Measurements from ENCODE around the gene HSBP1L1. TPM values are rescaled to one million over a fixed set of nuclear protein-coding genes. Genes with fewer than 3 reads are reported as not detected.

The HSBP1L1 gene
- total and polyA plus RNA-seq, 2 of the 8 experiments (the other 6 are each of a cell fraction or from before 2014, with no cell fraction given): 1.0 to 1.3 TPM

DNA sequence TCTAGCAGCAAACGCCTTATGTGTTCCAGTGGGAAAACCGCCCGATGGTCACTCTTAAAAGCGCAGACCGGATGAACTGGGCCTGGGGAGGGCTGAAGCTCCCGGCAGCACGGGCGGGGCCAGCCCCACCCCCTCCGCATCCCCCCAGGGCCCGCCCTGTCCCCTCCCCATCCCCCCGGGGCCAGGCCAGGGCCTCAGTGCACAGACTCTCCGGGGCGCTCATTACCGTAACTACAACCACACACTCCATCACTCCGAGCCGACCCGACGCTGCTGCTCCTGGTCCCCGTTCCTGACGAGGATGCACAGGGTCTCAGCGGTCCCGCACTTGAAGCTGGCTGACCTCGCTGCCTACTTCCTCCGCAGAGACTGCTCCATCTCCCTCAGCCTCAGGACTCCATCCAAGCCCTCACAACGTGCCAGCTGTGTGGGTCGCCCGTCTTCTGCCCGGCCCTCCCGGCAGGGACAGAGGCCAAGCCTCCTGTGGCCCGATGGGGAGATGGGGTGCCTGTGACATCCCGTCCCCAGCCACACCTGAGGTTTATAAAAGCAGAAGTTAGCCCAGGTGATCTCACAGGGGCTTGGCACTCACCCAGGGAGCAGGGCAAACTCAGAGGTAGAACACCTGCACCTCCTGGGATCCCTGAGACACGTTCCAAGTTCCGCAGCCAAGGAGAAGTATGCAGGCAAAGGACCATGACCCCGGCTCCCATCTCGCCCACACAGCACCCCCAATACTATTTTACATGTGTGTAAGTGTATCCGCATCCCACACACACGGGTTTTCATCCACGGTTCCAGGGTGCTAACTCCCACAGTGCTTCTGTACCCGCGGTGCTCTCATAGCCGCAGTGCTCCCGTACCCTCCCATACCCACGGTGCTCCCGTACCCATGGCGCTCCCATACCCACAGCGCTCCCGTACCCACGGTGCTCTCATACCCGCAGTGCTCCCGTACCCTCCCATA, 49.0 kb upstream of the HSBP1L1 start:
- H3K9me3 ChIP-seq (ENCODE audit: insufficient read depth in 2 of 2, low read depth in 1 of 2, low read length in 1 of 2): no peaks in the 10 kb centered on the region
- DNase-seq (ENCODE audit: low read depth in 1 of 2, low spot score in 2 of 2): peak in 1 of 2 experiments; percentile 45
- H2BK12ac ChIP-seq (ENCODE audit: low read depth, low read length): no peak overlapping the region; the same call in 1 of the 2 replicates
- no peak overlapping the region for H3K4me3 ChIP-seq (ENCODE audit: extremely low read depth in 1 of 4, insufficient read depth in 2 of 4, low read depth in 3 of 4, low read length in 4 of 4)
- no peak overlapping the region for H2BK20ac ChIP-seq (ENCODE audit: low read length)
- WGBS, 2 experiments (ENCODE audit: extremely low coverage in 1 of 2, insufficient coverage in 1 of 2, insufficient read length in 1 of 2, insufficient replicate concordance in 2 of 2, low coverage in 1 of 2, low lambda C conversion rate in 2 of 2, missing lambda C conversion rate in 1 of 2): 88% methylated on average over 40 of the region's 50 CpGs; no CpG with 5 or more reads in 1 of the 2 experiments
- H3K56ac ChIP-seq (replicated peaks; ENCODE audit: insufficient read length, low read depth, low read length): no peak overlapping the region
- no peaks in the 10 kb centered on the region for H3K27me3 ChIP-seq (replicated peaks in 1 of 4; ENCODE audit: control insufficient read depth in 3 of 4, extremely low read depth in 1 of 4, insufficient read depth in 3 of 4, low read length in 3 of 4)
- ChIA-PET CTCF (ENCODE audit: partially characterized antibody) (interaction anchor here (0.6 to 1.2 kb wide), 6 partner anchors 9 to 208 kb away, joined by 3 read pairs; no protein-coding TSS in a partner anchor), POLR2A (ENCODE audit: partially characterized antibody) (interaction anchor here (1.3 kb wide), 1 partner anchor 59 kb away, joined by 3 read pairs; no protein-coding TSS in a partner anchor)
- no peak overlapping the region for H2AFZ ChIP-seq (ENCODE audit: low read length)
- H3K79me1 ChIP-seq (ENCODE audit: low read depth, low read length): 0 out of 2 replicates have a peak, but pooled peaks cover 6% of the 10 kb centered on the region
- no peak overlapping the region for H3K18ac ChIP-seq (ENCODE audit: extremely low read depth, low read length)
- H3K9ac ChIP-seq (replicated peaks in 1 of 4; ENCODE audit: extremely low read depth in 1 of 4, low read depth in 3 of 4, low read length in 3 of 4): no peak overlapping the region
- H4K8ac ChIP-seq (ENCODE audit: extremely low read depth, insufficient read depth, low read length): no peak overlapping the region; the same call in 1 of the 2 replicates
- 0 out of 2 replicates have a peak overlapping the region, but pooled peaks have one; percentile 71 for H2BK5ac ChIP-seq (ENCODE audit: low read depth, low read length)
- no peak overlapping the region for H3K23ac ChIP-seq (ENCODE audit: insufficient read length)
- peaks cover 2 to 4% of the 10 kb centered on the region in 2 experiments for H4K20me1 ChIP-seq (replicated peaks in 1 of 2; ENCODE audit: control insufficient read depth in 1 of 2, insufficient read depth in 2 of 2, low read length in 2 of 2)
- no peak overlapping the region for H4K5ac ChIP-seq (ENCODE audit: insufficient read length, low read depth, low read length)
- H2AK5ac ChIP-seq (ENCODE audit: low read depth, low read length): no peak overlapping the region
- no peak overlapping the region for H3K4me2 ChIP-seq (ENCODE audit: insufficient read depth in 1 of 2, low read depth in 2 of 2, low read length in 2 of 2)
- no peaks in the 10 kb centered on the region for H3K79me2 ChIP-seq (ENCODE audit: control insufficient read depth in 1 of 2, insufficient read depth in 2 of 2, low read length in 2 of 2)
- peaks cover 0 to 12% (median 6%) of the 10 kb centered on the region in 4 experiments; a peak in 5 of 7 replicates for H3K4me1 ChIP-seq (replicated peaks in 1 of 4; ENCODE audit: control insufficient read depth in 3 of 4, insufficient read depth in 4 of 4, low read length in 3 of 4)
- no peak overlapping the region for H2BK120ac ChIP-seq (replicated peaks; ENCODE audit: low read depth, low read length)
- no peak overlapping the region for H3K14ac ChIP-seq (ENCODE audit: insufficient read length)
- no peaks in the 10 kb centered on the region for H3K36me3 ChIP-seq (ENCODE audit: control insufficient read depth in 2 of 4, insufficient read depth in 4 of 4, low read length in 3 of 4)
- TF ChIP-seq KDM4A (IDR thresholded peaks at IDR 0.05; ENCODE audit: low read depth, low read length, severe bottlenecking): no peak
- peak overlapping the region; percentile 85 for H3K4ac ChIP-seq (replicated peaks; ENCODE audit: insufficient read length, low read depth, low read length)
- H4K91ac ChIP-seq (replicated peaks; ENCODE audit: insufficient read length, low read length): no peak overlapping the region
- H3K23me2 ChIP-seq (ENCODE audit: low read depth, low read length): peaks cover 13% of the 10 kb centered on the region; the same call in 1 of the 2 replicates
- no peak for FAIRE-seq
- no peak overlapping the region for H3K27ac ChIP-seq (ENCODE audit: low read depth, low read length)
- no peak overlapping the region; the same call in 1 of the 2 replicates for H2BK15ac ChIP-seq (ENCODE audit: low read length)
